Renal cortical epithelial cell (primary cell): ENCODE data around the gene U2AF1L4. TPM values are rescaled to one million over a fixed set of nuclear protein-coding genes. Genes with fewer than 3 reads are reported as not detected.
"Not testable (repeated sequence)": the region's sequence is repeated elsewhere in the genome, so short reads cannot be mapped to it uniquely, and the experiment has no call there.

Source experiments
- DNase-seq: peaks from one replicate; pipeline ENCODE4 v3.0.0-alpha.2; 2011; ENCODE audit warnings: low read depth
- total RNA-seq: library from RNA; depleted of rRNA; stranded (reverse); fragments of >200 nt; gene quantifications from 2 replicates; pipeline ENCODE4 v1.2.3, GENCODE V29; 2014

The U2AF1L4 gene
- total RNA-seq, 1 donor from 2014 or later: 7.2 TPM

DNA sequence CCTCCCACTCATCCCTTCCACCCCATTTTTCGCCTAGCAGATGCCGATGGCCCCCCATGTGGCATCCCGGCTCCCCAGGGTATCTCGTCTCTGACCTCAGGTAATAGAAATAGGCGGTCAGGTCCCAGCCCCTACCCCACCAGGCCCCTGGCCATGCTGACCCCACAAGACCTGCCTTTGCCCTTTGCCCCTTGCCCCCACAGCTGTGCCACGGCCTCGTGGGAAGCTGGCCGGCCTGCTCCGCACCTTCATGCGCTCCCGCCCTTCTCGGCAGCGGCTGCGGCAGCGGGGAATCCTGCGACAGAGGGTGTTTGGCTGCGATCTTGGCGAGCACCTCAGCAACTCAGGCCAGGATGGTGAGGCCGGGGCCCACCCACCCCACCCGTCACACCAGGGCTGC lies 35.5 kb upstream of the U2AF1L4 start:
- no peak for DNase-seq

DNA sequence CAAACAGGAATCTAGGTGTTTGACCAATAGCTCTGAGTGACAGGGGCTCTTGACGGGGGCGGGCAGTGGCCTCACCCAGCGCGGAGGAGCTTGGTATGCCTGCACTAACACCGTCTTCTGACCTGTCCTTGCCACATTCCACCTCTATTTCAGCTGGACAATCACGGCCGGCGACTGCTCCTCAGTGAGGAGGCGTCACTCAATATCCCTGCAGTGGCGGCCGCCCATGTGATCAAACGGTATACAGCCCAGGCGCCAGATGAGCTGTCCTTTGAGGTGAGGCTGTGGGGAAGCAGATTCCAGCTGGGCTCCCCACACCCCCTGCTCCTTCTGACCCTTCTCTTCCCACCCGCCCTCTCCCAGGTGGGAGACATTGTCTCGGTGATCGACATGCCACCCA lies 34.8 kb upstream of the U2AF1L4 start:
- no peak for DNase-seq

DNA sequence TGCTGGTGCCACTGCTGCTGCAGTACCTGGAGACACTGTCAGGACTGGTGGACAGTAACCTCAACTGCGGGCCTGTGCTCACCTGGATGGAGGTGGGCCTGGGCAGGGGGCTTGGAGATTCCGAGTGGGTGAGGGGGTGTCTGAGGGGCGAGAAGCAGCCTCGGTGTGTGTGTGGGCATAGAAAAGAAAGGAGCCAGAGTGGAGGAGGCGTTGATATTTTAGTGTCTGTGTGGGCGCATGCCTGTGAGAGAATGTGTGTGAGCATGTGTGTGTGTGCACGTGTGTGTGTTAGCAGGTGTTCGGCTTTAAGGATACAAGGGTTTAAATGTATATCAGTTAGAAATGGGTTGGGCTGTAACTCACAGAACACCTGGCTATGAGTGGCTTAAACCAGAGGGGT lies 33.8 kb upstream of the U2AF1L4 start:
- no peak for DNase-seq

DNA sequence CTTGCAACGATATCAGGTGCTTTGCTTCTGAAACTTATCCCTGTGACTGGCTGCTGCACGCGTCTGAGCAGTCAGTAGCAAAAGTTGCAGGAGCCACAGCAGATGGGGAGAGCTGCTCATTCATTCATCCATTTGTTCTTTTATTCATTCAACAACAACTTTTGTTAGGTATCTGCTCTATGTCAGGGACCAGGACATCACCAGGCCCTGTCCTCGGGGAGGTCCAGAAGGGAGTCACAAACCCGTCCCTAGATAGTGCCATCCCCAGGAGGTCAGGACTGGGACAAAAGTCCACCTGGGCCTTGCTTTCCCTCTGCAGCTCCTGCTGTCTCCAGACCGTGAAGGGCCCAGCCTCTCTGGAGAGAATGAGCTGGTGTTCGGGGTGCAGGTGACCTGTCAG lies 32.7 kb upstream of the U2AF1L4 start:
- no peak for DNase-seq

DNA sequence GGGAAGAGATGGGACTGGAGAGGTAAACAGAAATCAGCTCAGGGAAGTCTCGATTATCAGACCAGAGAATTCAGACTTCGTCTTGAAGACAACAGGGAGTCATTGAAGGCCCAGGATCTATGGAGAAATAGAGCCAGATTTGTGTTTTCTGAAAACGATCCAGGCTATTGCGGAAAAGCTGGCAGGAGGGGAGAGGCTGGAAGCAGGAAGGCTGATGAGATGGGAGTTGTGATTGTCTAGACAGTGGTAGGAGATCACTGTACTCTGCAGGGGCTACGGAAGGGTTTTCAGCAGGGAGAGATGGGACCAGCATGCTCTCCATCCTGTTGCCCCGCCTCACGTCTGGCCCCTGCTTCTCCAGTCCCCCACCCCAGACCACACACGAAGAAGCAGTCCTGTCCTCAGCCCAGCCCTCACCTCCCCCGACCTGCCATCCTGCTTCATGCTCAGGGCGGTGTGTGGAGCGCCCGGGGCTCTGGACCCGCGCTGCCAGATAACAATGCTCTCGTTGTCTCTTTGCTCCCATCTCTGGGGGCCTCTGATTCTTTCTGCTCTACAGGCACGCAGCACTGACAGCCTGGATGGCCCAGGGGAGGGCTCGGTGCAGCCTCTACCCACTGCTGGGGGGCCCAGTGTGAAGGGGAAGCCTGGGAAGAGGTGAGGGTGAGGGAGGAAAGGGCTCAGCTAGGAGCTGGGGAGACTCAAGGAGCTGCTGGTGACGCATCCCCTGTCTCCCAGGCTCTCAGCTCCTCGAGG lies 32.0 kb upstream of the U2AF1L4 start:
- DNase-seq: no peak

DNA sequence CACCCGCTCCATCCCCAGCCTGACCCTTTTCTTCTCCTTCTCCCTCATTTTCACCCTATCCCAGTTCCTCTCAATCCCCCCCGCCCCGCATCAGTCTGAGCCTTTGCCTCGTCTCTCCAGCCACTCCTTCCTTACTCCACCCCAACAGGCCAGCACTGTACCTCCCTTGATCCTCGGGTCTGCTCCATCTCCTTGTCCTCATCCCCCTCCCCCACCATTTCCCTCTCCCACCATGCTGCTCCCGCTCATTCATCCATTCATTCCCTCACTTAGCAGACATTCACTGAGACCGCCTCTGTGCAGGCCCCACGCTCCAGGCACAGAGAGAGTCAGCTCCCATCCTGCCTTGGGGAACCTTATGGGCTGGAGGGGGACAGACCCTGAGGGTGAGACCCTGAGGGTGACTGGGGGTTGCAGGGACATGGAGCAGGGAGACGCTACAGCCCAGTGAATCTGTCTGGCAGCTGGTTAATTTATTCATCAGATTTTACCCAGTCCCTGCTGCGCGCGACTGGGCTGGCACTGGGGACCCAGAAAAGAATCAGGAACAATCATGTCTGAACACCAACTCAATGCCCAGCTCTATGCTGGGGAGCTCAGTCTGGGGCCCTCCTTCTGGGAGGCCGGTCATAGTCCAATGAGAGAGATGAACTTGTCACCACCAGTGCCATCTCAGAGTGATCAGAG lies 31.0 kb upstream of the U2AF1L4 start:
- DNase-seq: no peak

DNA sequence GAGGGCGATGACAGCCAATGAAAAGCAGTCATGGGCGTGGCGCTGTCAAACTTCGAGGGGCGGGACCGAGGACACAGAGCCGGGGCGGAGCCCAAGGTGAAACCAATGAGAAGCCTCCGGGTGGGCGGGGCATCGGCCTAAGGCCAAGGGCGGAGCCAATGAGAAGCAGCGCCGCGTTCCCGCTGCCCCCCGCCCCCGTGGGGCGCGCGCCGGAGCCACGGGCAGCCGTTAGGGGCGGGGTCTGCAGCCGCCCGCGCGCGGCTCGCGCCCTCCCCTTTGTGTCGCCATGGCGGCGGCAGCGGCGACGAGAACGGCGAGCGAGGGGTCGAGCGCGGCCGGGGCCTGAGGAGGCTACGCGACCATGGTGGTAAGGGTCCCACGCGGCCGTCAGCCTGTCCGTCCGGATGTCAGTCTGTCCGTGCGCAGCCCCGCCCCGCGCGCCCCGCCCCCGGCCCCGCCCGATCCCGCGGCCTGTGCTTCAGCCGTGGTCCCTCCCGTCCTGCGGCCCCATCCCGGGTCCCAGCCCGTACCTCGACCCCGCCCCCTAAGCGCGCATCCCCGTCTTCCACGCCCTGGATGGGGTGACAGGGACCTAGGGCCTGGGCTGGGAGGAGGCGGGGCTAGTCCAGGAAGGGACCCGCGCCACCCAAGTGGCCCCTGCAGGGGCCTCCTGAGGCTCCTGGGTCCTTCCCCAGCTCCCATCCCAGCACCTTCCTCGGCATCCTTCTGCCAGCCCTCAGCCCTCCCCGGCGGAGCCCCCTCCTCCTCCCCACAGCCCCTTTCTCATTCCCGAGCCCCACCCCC lies 30.3 kb upstream of the U2AF1L4 start, which contains the start of gene ARHGAP33:
Gene ARHGAP33 (plus strand): TSS at position 267 of the 804 bp plus-strand sequence. CDS start 95 bp downstream, at position 362.
- peak; percentile 87 for DNase-seq

DNA sequence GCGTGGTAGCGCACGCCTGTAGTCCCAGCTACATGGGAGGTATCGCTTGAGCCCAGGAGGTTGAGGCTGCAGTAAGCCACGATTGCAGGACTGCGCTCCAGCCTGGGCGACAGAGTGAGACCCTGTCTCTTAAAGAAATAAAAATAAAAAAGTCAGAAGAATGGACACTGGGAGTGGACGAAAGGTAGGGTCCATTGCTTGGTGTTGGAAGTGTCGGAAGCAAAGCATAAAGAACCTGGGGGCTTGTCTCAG lies 29.8 kb upstream of the U2AF1L4 start:
- no peak for DNase-seq

DNA sequence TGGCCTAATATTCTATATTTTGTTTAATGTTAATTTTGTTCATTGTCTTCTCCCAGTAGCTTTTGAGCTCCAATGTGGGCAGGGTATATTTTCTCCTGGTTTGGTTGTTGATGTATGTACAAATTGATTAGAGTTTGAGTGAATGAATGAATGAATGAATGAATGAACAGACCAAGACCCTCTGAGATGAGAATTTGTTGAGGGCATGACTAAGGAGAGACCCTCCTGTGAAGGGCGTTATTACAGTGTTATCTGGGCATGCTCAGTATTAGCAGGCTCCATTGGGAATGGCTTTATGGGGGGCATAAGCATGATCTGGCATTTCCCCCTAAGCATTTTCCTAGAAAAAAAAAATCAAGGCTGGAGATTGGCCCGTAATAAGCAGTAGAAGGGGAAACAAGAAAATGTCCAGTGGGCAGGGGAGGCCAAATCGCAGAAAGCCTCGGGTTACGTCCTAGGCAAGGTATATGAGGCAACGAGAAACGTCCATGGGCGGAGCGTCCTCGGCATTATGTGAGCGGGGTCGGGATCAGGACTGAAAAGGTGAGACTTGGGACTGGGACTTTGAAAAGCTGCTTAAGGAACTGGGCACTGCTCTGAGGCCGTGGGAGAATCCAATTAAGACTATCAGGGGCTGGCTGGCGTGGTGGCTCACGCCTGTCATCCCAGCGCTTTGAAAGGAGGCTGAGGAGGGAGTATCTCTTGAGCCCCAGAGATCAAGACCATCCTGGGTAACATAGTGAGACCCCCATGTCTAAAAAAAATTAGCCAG lies 29.2 kb upstream of the U2AF1L4 start:
- DNase-seq: no peak

DNA sequence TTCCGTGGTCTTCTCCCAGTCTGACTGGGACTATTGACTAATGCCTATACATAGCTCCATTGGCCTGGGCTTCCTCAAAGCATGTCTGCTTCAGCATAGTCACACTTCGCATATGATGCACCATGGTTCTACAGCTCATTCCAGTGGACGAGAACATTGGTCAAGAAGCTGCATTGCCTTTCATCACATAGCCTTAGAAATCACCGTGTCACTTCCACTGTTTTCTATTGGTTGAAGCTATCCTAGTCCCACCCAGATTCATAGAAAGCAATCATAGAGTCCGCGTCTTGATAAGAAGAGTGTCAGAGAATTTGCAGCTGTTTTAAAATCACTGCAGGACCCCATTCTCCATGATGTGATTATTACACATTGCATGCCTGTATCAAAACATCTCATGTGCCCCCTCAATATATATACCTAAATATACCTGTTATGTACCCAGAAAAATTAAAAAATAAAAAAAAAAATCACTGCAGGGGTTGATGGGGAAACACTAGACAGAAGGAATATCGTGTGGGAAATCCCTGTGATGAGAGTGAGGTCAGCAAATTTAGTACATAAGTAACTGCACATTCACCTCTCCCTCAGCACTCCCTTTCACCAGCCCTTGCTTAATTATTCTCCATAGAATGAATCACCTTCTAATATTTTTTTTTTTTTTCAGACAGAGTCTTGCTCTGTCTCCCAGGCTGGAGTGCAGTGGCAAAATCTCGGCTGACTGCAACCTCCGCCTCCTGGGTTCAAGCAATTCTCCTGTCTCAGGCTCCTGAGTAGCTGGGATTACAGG lies 28.0 kb upstream of the U2AF1L4 start:
- DNase-seq: peak; percentile 92

DNA sequence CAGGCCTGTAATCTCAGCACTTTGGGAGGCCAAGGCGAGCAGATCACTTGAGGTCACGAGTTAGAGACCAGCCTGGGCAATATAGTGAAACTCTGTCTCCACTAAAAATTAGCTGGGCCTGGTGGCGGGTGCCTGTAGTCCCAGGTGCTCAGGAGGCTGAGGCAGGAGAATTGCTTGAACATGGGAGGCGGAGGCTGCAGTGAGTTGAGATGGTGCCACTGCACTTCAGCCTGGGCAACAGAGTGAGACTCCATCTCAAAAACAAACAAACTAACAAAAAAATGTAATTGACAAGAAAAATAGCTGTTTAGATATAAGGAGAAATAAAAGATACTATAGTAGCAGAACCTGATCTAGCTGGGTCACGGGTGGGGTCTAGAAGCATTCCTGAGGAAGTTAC lies 27.1 kb upstream of the U2AF1L4 start:
- not testable (repeated sequence) for DNase-seq

DNA sequence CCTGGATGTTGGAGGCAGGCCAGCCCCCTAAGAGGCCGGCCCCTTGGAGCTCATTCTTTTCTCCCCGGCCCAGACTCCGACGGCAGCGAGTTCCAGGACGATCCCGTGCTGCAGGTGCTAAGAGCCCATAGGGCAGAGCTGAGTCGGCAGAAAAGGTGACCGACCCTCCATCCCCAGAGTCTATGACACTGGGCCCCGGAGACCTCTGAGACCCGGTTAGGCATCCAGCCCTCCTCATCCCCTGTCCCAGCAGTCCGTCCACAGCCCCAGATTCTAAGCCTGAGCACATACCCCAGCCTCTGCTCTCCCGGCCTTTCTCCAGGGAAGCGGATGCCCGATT lies 22.8 kb upstream of the U2AF1L4 start:
- no peak for DNase-seq

DNA sequence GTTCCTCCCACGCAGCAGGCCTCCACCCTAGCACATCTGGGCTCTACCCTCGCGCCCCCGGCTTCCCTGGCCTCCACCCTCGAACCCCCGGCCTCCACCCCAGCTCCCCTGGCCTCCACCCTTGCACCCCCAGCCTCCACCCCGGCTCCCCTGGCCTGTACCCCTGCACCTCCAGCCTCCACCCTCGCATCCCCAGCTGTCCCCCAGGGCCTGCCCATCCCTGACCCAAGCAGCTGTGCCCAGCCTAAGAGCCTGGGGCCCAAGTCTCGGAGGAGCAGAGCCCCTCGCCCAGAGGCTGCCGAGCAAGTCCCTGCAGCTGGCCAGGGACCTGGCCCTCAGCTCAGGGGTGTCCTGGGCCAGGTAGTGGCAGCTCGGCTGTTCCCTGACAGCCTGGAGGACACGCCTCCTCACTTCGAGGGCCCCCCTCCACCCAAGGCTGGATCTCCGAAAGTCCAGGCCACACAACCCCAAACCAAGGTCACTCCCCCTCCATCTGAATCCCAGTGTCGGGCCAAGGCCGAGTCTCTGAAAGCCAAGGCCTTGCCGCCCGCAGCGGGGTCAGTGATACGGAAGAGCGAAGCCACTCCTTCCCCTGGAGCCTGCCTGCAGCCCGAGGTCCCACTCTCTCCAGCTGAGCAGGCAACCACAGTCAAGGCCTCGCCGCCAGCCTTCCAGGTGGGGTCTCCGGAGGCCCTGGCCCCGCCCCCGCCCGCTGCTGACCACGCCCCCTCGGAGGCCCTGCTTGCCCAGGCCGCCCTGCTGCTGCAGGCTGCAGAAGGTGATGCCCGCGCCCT lies 22.3 kb upstream of the U2AF1L4 start:
- DNase-seq: peak; percentile 42

DNA sequence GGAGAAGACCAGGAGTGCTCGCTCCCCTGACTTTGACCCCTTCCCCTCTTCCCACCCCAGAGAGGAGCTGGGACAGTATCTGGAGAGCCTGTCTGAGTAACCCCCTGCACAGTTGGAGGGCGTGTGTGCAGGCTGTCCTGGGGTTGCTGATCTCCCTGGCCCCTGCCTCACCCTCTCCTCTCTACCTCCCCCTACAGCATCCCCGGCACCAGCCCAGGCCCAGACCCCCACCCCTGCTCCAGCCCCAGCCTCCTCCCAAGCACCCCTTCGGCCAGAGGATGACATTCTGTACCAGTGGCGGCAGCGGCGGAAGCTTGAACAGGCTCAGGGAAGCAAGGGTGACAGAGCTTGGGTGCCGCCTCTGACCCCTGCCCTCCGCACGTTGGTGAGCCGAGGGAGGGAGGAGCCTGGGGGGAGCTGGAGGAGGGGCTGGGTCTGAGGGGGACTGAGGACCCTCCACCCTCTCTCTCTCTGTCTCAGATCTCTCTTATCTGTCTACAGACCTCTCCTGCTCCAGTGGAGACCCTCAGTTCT lies 21.4 kb upstream of the U2AF1L4 start:
- no peak for DNase-seq

DNA sequence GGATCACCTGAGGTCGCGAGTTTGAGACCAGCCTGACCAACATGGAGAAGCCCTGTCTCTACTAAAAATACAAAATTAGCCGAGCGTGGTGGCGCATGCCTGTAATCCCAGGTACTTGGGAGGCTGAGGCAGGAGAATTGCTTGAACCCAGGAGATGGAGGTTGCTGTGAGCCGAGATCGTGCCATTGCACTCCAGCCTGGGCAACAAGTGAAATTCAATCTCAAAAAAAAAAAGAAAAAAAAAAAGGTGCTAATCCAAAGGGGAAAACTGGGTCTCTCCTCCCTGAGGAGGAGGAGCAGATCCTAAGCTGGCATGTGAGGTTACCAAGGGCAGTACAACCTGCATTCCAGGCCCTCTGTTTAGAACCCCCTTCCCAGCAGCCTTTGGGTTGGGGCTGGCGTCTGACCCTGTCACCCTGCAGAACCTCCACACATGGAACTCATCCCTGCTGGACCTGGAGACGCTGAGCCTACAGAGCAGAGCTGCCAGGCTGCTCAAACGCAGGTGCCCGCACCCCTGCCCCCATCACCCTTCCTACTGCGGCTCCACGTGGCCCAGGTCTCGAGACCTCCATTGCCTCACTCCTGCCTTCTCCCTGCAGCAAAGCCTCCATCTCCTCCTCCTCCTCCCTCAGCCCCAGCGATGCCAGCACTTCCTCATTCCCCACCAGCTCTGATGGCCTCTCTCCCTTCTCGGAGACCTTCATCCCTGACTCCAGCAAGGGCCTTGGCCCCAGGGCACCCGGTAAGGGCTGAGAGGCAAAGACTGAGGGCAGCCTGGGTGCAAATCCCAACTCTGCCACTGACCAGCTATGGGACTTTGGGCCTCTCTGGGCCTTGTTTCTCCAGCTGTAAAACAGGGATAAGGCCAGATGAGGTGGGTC lies 19.5 kb upstream of the U2AF1L4 start:
- DNase-seq: no peak

DNA sequence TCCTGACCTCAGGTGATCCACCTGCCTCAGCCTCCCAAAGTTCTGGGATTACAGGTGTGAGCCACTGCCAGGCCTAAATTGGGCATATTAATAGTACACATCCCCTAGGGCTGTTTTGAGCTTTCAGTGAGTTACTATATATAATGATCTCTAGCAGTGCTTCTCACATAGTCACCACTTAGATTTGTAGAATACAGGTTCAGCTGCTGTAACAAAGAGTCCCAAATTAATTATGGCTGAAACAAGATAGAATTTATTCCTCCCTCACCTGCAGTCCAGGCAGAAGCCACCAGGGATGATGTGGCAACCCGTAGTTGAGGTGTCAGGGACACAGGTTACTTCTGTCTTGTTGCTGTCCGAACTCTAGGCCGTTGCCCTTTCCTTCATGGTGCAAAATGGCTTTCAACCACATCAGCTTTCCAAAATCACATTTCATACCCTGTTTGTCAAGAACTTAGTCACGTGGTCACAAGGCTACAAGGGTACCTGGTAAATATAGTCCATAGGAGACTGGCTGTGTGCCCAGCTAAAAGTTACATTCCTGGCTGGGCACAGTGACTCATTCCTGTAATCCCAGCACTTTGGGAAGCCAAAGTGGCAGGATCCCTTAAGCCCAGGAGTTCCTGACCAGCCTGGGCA lies 15.6 kb upstream of the U2AF1L4 start:
- peak; percentile 58 for DNase-seq

DNA sequence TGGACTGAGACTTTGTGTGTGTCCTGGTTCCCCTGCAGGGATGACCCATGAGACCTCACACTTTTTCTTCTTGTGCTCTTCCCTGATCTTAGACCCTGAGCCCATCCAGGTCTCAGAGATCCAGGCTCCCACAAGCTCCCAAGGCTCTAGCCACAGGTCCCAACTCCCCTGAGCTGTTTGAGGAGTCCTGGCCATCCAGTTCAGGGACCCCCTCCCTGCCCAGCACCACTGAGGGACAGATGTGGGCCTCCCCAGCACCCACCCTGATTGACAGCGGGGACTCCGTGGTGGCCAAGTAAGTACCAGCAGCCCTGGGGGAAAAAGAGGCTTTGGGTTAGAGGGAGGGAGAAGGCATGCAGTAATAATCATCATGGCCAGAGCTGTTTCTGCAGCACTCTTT lies 14.5 kb upstream of the U2AF1L4 start:
- DNase-seq: no peak

DNA sequence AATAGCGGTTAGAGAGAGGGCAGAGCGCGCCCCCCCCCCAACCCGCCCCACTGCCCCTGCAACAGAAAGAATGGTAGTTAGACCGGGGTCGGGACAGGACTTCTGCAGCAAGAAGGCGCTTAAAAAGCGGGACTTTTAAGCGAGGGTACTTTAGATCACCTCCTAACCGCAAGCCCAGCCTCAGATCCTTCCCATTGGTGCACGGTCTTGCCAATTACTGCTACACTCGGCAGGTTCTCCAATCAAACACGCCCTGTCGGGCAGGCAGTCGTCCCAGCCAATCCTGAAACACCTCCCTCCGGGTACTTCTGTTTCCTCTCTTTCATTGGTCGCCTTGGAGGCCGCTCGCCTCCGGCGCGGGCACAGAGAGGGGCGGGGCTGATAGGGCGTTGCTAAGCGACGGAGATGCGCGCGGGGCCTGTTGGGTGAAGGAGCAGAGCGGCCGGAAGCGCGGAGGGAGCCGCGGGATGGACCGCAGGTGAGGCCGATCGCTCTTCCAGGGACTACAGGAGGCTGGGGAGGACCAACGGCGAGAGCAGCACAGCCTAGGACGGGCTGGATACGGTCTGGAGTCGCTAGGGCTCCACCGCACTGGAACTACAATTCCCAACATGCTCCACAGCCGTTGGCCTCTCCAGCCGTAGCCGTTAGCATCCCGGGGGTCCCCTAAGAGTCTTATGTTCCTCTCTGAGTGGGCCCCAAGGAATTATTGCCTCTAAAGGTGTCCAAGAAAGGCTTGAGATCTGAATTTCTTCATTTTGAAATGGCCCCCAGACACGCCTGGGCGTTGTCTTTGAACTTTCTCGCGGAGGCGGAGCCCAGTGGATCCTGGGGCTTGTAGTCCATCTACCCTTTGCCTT lies 12.8 kb upstream of the U2AF1L4 start, which contains the start of gene PROSER3:
Gene PROSER3 (plus strand): TSS at position 428 of the 860 bp plus-strand sequence. CDS start 40 bp downstream, at position 468.
- peak; percentile 99 for DNase-seq
